A673 (cell line): ENCODE data around the gene PEAR1. TPM values are rescaled to one million over a fixed set of nuclear protein-coding genes. Genes with fewer than 3 reads are reported as not detected.

Source experiments
- BruUV-seq: library from RNA; stranded (reverse); fragments of 400-500 nt; replicated peaks from 2 replicates; lab custom pipeline; 2021; lab: Mats Ljungman, UMichigan
- CTCF ChIA-PET: fragments of 300-600 bp; sonication (Branson Sonifier 250); formaldehyde crosslinking; loops from one replicate; lab custom pipeline; 2022; ENCODE audit warnings: antibody characterized with exemption; lab: Charles Lee
- POLR2A ChIA-PET: fragments of 300-600 bp; sonication (Branson Sonifier 250); formaldehyde crosslinking; loops from one replicate; lab custom pipeline; 2022; ENCODE audit warnings: antibody characterized with exemption; ENCODE audit not compliant: low non-redundant PET; lab: Charles Lee
- DNase-seq: peaks from one replicate; pipeline ENCODE4 v3.0.0-alpha.2; 2015; ENCODE audit warnings: low spot score
- H3K27ac ChIP-seq: fragments of 200-600 bp; sonication (generic); 2 replicates; pipeline ENCODE4 v1.5.1; 2016; ENCODE audit warnings: mixed run types, low read depth, mild to moderate bottlenecking, mixed read lengths, antibody characterized with exemption, low read length; ENCODE audit not compliant: poor library complexity, severe bottlenecking
- H3K27me3 ChIP-seq: fragments of 200-600 bp; sonication (generic); replicated peaks from 2 replicates; pipeline ENCODE4 v1.6.1; 2017; ENCODE audit warnings: mixed run types, low read depth, mild to moderate bottlenecking, mixed read lengths, antibody characterized with exemption, low read length; ENCODE audit not compliant: insufficient read depth, poor library complexity
- H3K36me3 ChIP-seq: fragments of 200-600 bp; sonication (generic); 2 replicates; pipeline ENCODE4 v1.6.1; 2016; ENCODE audit warnings: mixed run types, mild to moderate bottlenecking, mixed read lengths, antibody characterized with exemption, low read length; ENCODE audit not compliant: insufficient read depth, poor library complexity, severe bottlenecking
- H3K4me1 ChIP-seq: fragments of 200-600 bp; sonication (generic); 2 replicates; pipeline ENCODE4 v1.6.1; 2017; ENCODE audit warnings: mixed run types, mild to moderate bottlenecking, mixed read lengths, antibody characterized with exemption, low read length; ENCODE audit not compliant: insufficient read depth, poor library complexity, severe bottlenecking
- H3K4me3 ChIP-seq: fragments of 200-600 bp; sonication (generic); 2 replicates; pipeline ENCODE4 v1.5.1; 2016; ENCODE audit warnings: low read depth, mixed run types, mild to moderate bottlenecking, mixed read lengths, low read length; ENCODE audit not compliant: poor library complexity, severe bottlenecking
- H3K9me3 ChIP-seq: fragments of 200-600 bp; sonication (generic); 2 replicates; pipeline ENCODE4 v1.6.1; 2016; ENCODE audit warnings: mixed run types, low read depth, mild to moderate bottlenecking, mixed read lengths, antibody characterized with exemption, low read length; ENCODE audit not compliant: poor library complexity, severe bottlenecking
- CTCF ChIP-seq: fragments of 300-800, 200-600 bp; sonication (generic); conservative IDR thresholded peaks from 2 replicates; pipeline ENCODE4 v1.5.1; 2017; ENCODE audit warnings: low read depth, mild to moderate bottlenecking, antibody characterized with exemption, low read length, moderate library complexity, mixed read lengths
- EZH2 ChIP-seq: fragments of 200-600 bp; sonication (generic); IDR thresholded peaks from 2 replicates; pipeline ENCODE4 v1.6.1; 2017; ENCODE audit warnings: borderline replicate concordance, low read depth, mild to moderate bottlenecking, mixed read lengths, antibody characterized with exemption, low read length; ENCODE audit not compliant: poor library complexity, severe bottlenecking
- intact Hi-C: fragments of 100-400 bp; cut with micrococcal nuclease; formaldehyde crosslinking; loops from one replicate; pipeline ENCODE4 v1.10.0; 2022; ENCODE audit not compliant: unreplicated experiment
- total RNA-seq: library from RNA; stranded (reverse); gene quantifications from 2 replicates; pipeline ENCODE4 v1.2.3, GENCODE V29; 2021

Gene PEAR1
- total RNA-seq, 1 experiment from 2014 or later, result 0.52 TPM

- ChIA-PET CTCF (no interaction called here), POLR2A (no interaction called here)
- no peak for DNase-seq
- BruUV-seq, result no TSS peak
- Histone ChIP-seq H3K9me3 (no peaks in the 10 kb centered on the region), H3K4me1 (no peaks in the 10 kb centered on the region), H3K27ac (no peak overlapping the region), H3K27me3 (no peaks in the 10 kb centered on the region), H3K36me3 (peaks cover 18% of the 10 kb centered on the region), H3K4me3 (no peak overlapping the region)
- intact Hi-C loops, result no loop called here
- no peak for TF ChIP-seq CTCF
- TF ChIP-seq EZH2, result no peak
Observed at GRCh38 chr1:156953571-156953970, 60.1 kb downstream of the PEAR1 start.

GRCh38 chr1:156956333-156956732, 62.8 kb downstream of the PEAR1 start:
- DNase-seq, result no peak

GRCh38 chr1:156957634-156958033, 64.1 kb downstream of the PEAR1 start:
- TF ChIP-seq EZH2 (no peak), CTCF (no peak)
- ChIA-PET POLR2A (no interaction called here), CTCF (no interaction called here)
- H3K9me3 ChIP-seq, result no peaks in the 10 kb centered on the region
- no peaks in the 10 kb centered on the region for H3K27me3 ChIP-seq
- no peak for DNase-seq
- no TSS peak for BruUV-seq
- H3K4me1 ChIP-seq, result no peaks in the 10 kb centered on the region
- H3K36me3 ChIP-seq, result peaks cover 27% of the 10 kb centered on the region
- no peak overlapping the region for H3K27ac ChIP-seq
- H3K4me3 ChIP-seq, result no peak overlapping the region
- intact Hi-C loops, result no loop called here

More at GRCh38 chr1:156956333-156956732, 62.8 kb downstream of the PEAR1 start:
- no peaks in the 10 kb centered on the region for H3K27me3 ChIP-seq
- ChIA-PET CTCF (interaction anchor here (0.6 kb wide), 1 partner anchor 255 kb away, joined by 4 read pairs; no protein-coding TSS in a partner anchor), POLR2A (no interaction called here)
- no peak overlapping the region for H3K27ac ChIP-seq
- BruUV-seq, result no TSS peak
- H3K4me1 ChIP-seq, result no peaks in the 10 kb centered on the region
- H3K9me3 ChIP-seq, result no peaks in the 10 kb centered on the region
- H3K4me3 ChIP-seq, result no peak overlapping the region
- H3K36me3 ChIP-seq, result peaks cover 23% of the 10 kb centered on the region
- intact Hi-C loops, result no loop called here
- TF ChIP-seq EZH2, result no peak
- no peak for TF ChIP-seq CTCF
